ENCODE measurements around the gene ARHGAP24.

DNA sequence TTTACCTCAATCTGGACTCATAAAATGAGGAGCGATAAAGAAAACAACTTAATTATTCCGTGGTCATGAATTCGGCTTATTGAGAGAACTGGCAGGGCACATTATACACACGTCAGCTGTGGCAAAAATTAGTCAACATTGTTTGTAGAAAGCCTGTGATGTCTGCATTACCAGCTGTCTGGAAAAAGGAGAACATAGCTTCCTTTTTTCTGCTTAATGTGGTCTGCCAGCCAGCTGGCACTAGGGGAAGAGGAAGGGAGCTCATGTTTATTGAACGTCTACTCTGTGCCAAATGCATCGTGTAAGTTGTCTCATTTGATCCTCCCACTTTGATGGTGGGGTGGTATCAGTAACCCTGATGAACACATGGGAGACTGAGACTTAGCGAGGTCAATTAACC is 367.6 kb downstream of the ARHGAP24 start:
- TF ChIP-seq, protein P1, sequence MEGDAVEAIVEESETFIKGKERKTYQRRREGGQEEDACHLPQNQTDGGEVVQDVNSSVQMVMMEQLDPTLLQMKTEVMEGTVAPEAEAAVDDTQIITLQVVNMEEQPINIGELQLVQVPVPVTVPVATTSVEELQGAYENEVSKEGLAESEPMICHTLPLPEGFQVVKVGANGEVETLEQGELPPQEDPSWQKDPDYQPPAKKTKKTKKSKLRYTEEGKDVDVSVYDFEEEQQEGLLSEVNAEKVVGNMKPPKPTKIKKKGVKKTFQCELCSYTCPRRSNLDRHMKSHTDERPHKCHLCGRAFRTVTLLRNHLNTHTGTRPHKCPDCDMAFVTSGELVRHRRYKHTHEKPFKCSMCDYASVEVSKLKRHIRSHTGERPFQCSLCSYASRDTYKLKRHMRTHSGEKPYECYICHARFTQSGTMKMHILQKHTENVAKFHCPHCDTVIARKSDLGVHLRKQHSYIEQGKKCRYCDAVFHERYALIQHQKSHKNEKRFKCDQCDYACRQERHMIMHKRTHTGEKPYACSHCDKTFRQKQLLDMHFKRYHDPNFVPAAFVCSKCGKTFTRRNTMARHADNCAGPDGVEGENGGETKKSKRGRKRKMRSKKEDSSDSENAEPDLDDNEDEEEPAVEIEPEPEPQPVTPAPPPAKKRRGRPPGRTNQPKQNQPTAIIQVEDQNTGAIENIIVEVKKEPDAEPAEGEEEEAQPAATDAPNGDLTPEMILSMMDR (IDR thresholded peaks at IDR 0.05): no peak
- no peak for TF ChIP-seq POLR2A (IDR thresholded peaks at IDR 0.05)
